Panc1 (cell line): ENCODE data around the gene GNPNAT1. TPM values are rescaled to one million over a fixed set of nuclear protein-coding genes. Genes with fewer than 3 reads are reported as not detected.

Source experiments
- ATAC-seq: fragments of 200-7000 bp; cut with Tn5 transposase; 2 replicates; pipeline ENCODE4 v1.9.1; 2020; ENCODE audit warnings: mild to moderate bottlenecking, moderate library complexity
- BruUV-seq: library from RNA; stranded (reverse); fragments of 400-500 nt; replicated peaks from 2 replicates; lab custom pipeline; 2021; lab: Mats Ljungman, UMichigan
- CTCF ChIA-PET: fragments of 300-600 bp; sonication (Branson Sonifier 250); formaldehyde crosslinking; loops from one replicate; lab custom pipeline; 2022; ENCODE audit warnings: antibody characterized with exemption; lab: Charles Lee
- POLR2A ChIA-PET: fragments of 300-600 bp; sonication (Branson Sonifier 250); formaldehyde crosslinking; loops from one replicate; lab custom pipeline; 2022; ENCODE audit warnings: antibody characterized with exemption; lab: Charles Lee
- DNase-seq: peaks from one replicate; pipeline ENCODE4 v3.0.0-alpha.2; 2010; ENCODE audit warnings: low read depth, low spot score
- H3K27ac ChIP-seq: 2 replicates; pipeline ENCODE4 v1.5.1; 2011; ENCODE audit warnings: mild to moderate bottlenecking, low read length, inconsistent platforms
- H3K27me3 ChIP-seq: fragments of 200-500 bp; sonication (Bioruptor generic); 2 replicates; pipeline ENCODE4 v1.6.0; 2014; ENCODE audit warnings: low read length, inconsistent platforms; ENCODE audit not compliant: control insufficient read depth, insufficient read depth
- H3K36me3 ChIP-seq: fragments of 200-500 bp; sonication (Bioruptor generic); 2 replicates; pipeline ENCODE4 v1.5.1; 2014; ENCODE audit warnings: inconsistent platforms, mild to moderate bottlenecking, low read length, moderate library complexity; ENCODE audit not compliant: control insufficient read depth, insufficient read depth
- H3K4me1 ChIP-seq: 2 replicates; pipeline ENCODE4 v1.5.1; 2011; ENCODE audit warnings: inconsistent platforms, mild to moderate bottlenecking, low read length, moderate library complexity; ENCODE audit not compliant: control insufficient read depth, insufficient read depth
- H3K4me3 ChIP-seq, 2 experiments: 2 replicates each; pipeline ENCODE4 v1.5.1; 2011 to 2012; ENCODE audit warnings: low read depth in 2 of 2, low read length in 2 of 2, mild to moderate bottlenecking in 2 of 2, inconsistent platforms in 1 of 2, moderate library complexity in 1 of 2
- H3K9me3 ChIP-seq: fragments of 200-500 bp; sonication (Bioruptor generic); 2 replicates; pipeline ENCODE4 v1.5.1; 2014; ENCODE audit warnings: low read depth, mild to moderate bottlenecking, inconsistent platforms, low read length, moderate library complexity; ENCODE audit not compliant: control insufficient read depth, insufficient read depth
- CTCF ChIP-seq: fragments of 450-650 bp; IDR thresholded peaks from 2 replicates; pipeline ENCODE4 v1.5.1; 2017; ENCODE audit warnings: mild to moderate bottlenecking
- POLR2AphosphoS5 ChIP-seq: IDR thresholded peaks from 2 replicates; pipeline ENCODE4 v1.6.1; 2012; ENCODE audit warnings: mild to moderate bottlenecking, low read depth, low read length, moderate library complexity
- REST ChIP-seq, 2 experiments: IDR thresholded peaks; 2 replicates each; pipeline ENCODE4 v1.6.1; 2011 to 2012; ENCODE audit warnings: low read depth in 2 of 2, control low read depth in 1 of 2, low read length in 1 of 2, mild to moderate bottlenecking in 1 of 2, moderate library complexity in 1 of 2; ENCODE audit not compliant: insufficient read depth in 1 of 2
- SIN3A ChIP-seq: IDR thresholded peaks from 2 replicates; pipeline ENCODE4 v1.6.1; 2012; ENCODE audit warnings: low read depth, mild to moderate bottlenecking, low read length, moderate library complexity, borderline replicate concordance; ENCODE audit not compliant: insufficient read depth
- TCF7L2 ChIP-seq: IDR thresholded peaks from 2 replicates; pipeline ENCODE4 v1.6.1; 2011; ENCODE audit warnings: mild to moderate bottlenecking, low read depth, low read length, inconsistent platforms
- in situ Hi-C: cut with HindIII; loops from 2 replicates; pipeline ENCODE4 v1.10.0; 2016; ENCODE audit warnings: low sequenced_read_pairs, low pct_unique_long_range_greater_than_20kb
- intact Hi-C: fragments of 100-400 bp; cut with micrococcal nuclease; formaldehyde crosslinking; loops from one replicate; pipeline ENCODE4 v1.10.0; 2022; ENCODE audit not compliant: unreplicated experiment
- total RNA-seq: library from RNA; stranded (reverse); gene quantifications from one replicate; pipeline ENCODE4 v1.2.1, GENCODE V29; 2021; ENCODE audit not compliant: unreplicated experiment

GNPNAT1 gene
- total RNA-seq, 1 experiment from 2014 or later, result 22.2 TPM

GRCh38 chr14:52797653-52798052 lies 6.2 kb upstream of the GNPNAT1 start:
- no peak for DNase-seq
- BruUV-seq, result no TSS peak
- Histone ChIP-seq H3K4me3 (no peak overlapping the region), H3K36me3 (no peaks in the 10 kb centered on the region), H3K27ac (no peak overlapping the region), H3K4me1 (no peaks in the 10 kb centered on the region), H3K9me3 (no peaks in the 10 kb centered on the region), H3K27me3 (no peaks in the 10 kb centered on the region)
- TF ChIP-seq POLR2AphosphoS5 (no peak), SIN3A (no peak), CTCF (no peak), TCF7L2 (no peak)
- intact Hi-C loops (no loop called here), in situ Hi-C loops (no loop called here)
- no peak for ATAC-seq
- ChIA-PET POLR2A (no interaction called here), CTCF (interaction anchor here (0.5 kb wide), 1 partner anchor 163 kb away, joined by 5 read pairs; no protein-coding TSS in a partner anchor)

GRCh38 chr14:52793061-52793460 lies 1.7 kb upstream of the GNPNAT1 start:
- TF ChIP-seq CTCF (no peak), TCF7L2 (no peak), POLR2AphosphoS5 (no peak), SIN3A (no peak), REST (IDR thresholded peaks at IDR 0.05; ENCODE audit: insufficient read depth in 1 of 2, low read depth in 2 of 2, low read length in 1 of 2) (no peak)
- in situ Hi-C loops, result no loop called here
- ChIA-PET POLR2A (no interaction called here), CTCF (no interaction called here)
- Histone ChIP-seq H3K4me1 (peaks cover 3% of the 10 kb centered on the region), H3K4me3 (no peak overlapping the region), H3K9me3 (no peaks in the 10 kb centered on the region), H3K36me3 (peaks cover 6% of the 10 kb centered on the region; the same call in 1 of the 2 replicates), H3K27me3 (no peaks in the 10 kb centered on the region), H3K27ac (no peak overlapping the region)
- BruUV-seq, result no TSS peak
- intact Hi-C loops, result no loop called here
- DNase-seq (no peak), ATAC-seq (no peak)

- no peak for DNase-seq
- no peak for TF ChIP-seq SIN3A
- no peak for TF ChIP-seq CTCF
- TF ChIP-seq TCF7L2, result no peak; the same call in 1 of the 2 replicates
- no peak for TF ChIP-seq POLR2AphosphoS5
- no peak for TF ChIP-seq REST (IDR thresholded peaks at IDR 0.05; ENCODE audit: insufficient read depth in 1 of 2, low read depth in 2 of 2, low read length in 1 of 2)
- H3K36me3 ChIP-seq, result peaks cover 6% of the 10 kb centered on the region; the same call in 1 of the 2 replicates
- TSS peak; percentile 76 for BruUV-seq
- peak overlapping the region; percentile 54 to 67 for H3K4me3 ChIP-seq
- peaks cover 3% of the 10 kb centered on the region for H3K4me1 ChIP-seq
- no peaks in the 10 kb centered on the region for H3K9me3 ChIP-seq
- ATAC-seq, result no peak
- in situ Hi-C loops, result no loop called here
- H3K27ac ChIP-seq, result peak overlapping the region; percentile 88
- intact Hi-C loops, result no loop called here
- H3K27me3 ChIP-seq, result no peaks in the 10 kb centered on the region
- ChIA-PET POLR2A (no interaction called here), CTCF (no interaction called here)
These were observed 649 bp upstream of the GNPNAT1 start for GRCh38 chr14:52792097-52792415.
